GM12892 (cell line): ENCODE data around the gene RNF148.

Experiments used
- DNase-seq: peaks from one replicate; pipeline ENCODE4 v3.0.0; 2011; ENCODE audit not compliant: insufficient read length
- FAIRE-seq: peaks from 2 replicates; lab custom pipeline; 2011; peaks lifted over from hg19 to GRCh38; lab: Jason Lieb, UNC
- POLR2A ChIP-seq: IDR thresholded peaks from 2 replicates; pipeline ENCODE4 v1.6.1; 2011; ENCODE audit warnings: low read depth, low read length, control low read depth
- POLR2AphosphoS5 ChIP-seq: IDR thresholded peaks from 2 replicates; pipeline ENCODE4 v1.6.1; 2011; ENCODE audit warnings: low read depth, low read length, control low read depth
- TAF1 ChIP-seq: IDR thresholded peaks from 2 replicates; pipeline ENCODE4 v1.6.1; 2011; ENCODE audit warnings: low read depth, mild to moderate bottlenecking, control low read depth, low read length, borderline replicate concordance

The RNF148 gene

GRCh38 chr7:122663733-122664132 is 39.0 kb downstream of the RNF148 start:
- DNase-seq: no peak
- no peak for TF ChIP-seq TAF1
- no peak for FAIRE-seq

GRCh38 chr7:122658856-122659255 is 43.9 kb downstream of the RNF148 start:
- no peak for DNase-seq
- FAIRE-seq: no peak
- no peak for TF ChIP-seq TAF1

GRCh38 chr7:122653685-122654084 is 49.0 kb downstream of the RNF148 start:
- DNase-seq (no peak), FAIRE-seq (no peak)
- no peak for TF ChIP-seq POLR2A
- TF ChIP-seq POLR2AphosphoS5: no peak
- no peak for TF ChIP-seq TAF1

GRCh38 chr7:122652876-122653275 is 49.8 kb downstream of the RNF148 start:
- TF ChIP-seq POLR2A: no peak
- TF ChIP-seq POLR2AphosphoS5: no peak
- no peak for TF ChIP-seq TAF1
- FAIRE-seq (no peak), DNase-seq (no peak)
